ENCODE data around the gene ETDC. TPM values are rescaled to one million over a fixed set of nuclear protein-coding genes. Genes with fewer than 3 reads are reported as not detected.

ETDC gene
- total and polyA plus RNA-seq, 2 experiments from 2014 or later: not detected

DNA sequence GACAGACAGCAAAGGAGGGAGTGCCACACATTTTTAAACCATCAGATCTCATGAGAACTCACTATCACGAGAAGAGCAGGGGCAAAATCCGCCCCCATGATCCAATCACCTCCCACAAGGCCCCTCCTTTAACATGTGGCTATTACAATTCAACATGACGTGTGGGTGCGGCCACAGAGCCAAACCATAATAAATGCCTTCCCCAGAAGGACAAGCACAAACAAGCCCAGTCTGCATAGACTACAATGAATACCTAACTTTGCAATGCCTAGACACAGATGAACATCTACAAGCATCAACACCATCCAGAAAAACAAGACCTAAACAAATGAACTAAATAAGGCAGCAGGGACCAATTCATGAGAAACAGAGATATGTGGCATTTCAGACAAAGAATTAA, 45.1 kb upstream of the ETDC start:
- H3K36me3 ChIP-seq (ENCODE audit: insufficient read depth): no peaks in the 10 kb centered on the region
- no peaks in the 10 kb centered on the region for H3K4me1 Mint-ChIP-seq
- H3K4me2 ChIP-seq: no peak overlapping the region
- no peak for ATAC-seq
- H3K9me3 Mint-ChIP-seq: peaks cover 11% of the 10 kb centered on the region
- H3K27ac Mint-ChIP-seq: no peak overlapping the region
- H3K27me3 ChIP-seq (ENCODE audit: insufficient read depth): no peaks in the 10 kb centered on the region
- no peaks in the 10 kb centered on the region; the same call in 2 of the 3 replicates for H3K36me3 Mint-ChIP-seq (ENCODE audit: low read depth)
- H3K79me2 ChIP-seq (replicated peaks; ENCODE audit: insufficient read depth): no peaks in the 10 kb centered on the region
- H3K4me3 Mint-ChIP-seq: no peak overlapping the region
- no peak overlapping the region for H2AFZ ChIP-seq
- H3K27ac ChIP-seq (ENCODE audit: low read depth): no peak overlapping the region
- H4K20me1 ChIP-seq (replicated peaks; ENCODE audit: insufficient read depth): no peaks in the 10 kb centered on the region
- H3K4me3 ChIP-seq: no peak overlapping the region
- peaks cover 5% of the 10 kb centered on the region for H3K27me3 Mint-ChIP-seq (ENCODE audit: insufficient read depth, low read depth, poor library complexity)
- no peak for TF ChIP-seq EZH2phosphoT487 (IDR thresholded peaks at IDR 0.05; ENCODE audit: unreplicated experiment)
- TF ChIP-seq, protein P1, sequence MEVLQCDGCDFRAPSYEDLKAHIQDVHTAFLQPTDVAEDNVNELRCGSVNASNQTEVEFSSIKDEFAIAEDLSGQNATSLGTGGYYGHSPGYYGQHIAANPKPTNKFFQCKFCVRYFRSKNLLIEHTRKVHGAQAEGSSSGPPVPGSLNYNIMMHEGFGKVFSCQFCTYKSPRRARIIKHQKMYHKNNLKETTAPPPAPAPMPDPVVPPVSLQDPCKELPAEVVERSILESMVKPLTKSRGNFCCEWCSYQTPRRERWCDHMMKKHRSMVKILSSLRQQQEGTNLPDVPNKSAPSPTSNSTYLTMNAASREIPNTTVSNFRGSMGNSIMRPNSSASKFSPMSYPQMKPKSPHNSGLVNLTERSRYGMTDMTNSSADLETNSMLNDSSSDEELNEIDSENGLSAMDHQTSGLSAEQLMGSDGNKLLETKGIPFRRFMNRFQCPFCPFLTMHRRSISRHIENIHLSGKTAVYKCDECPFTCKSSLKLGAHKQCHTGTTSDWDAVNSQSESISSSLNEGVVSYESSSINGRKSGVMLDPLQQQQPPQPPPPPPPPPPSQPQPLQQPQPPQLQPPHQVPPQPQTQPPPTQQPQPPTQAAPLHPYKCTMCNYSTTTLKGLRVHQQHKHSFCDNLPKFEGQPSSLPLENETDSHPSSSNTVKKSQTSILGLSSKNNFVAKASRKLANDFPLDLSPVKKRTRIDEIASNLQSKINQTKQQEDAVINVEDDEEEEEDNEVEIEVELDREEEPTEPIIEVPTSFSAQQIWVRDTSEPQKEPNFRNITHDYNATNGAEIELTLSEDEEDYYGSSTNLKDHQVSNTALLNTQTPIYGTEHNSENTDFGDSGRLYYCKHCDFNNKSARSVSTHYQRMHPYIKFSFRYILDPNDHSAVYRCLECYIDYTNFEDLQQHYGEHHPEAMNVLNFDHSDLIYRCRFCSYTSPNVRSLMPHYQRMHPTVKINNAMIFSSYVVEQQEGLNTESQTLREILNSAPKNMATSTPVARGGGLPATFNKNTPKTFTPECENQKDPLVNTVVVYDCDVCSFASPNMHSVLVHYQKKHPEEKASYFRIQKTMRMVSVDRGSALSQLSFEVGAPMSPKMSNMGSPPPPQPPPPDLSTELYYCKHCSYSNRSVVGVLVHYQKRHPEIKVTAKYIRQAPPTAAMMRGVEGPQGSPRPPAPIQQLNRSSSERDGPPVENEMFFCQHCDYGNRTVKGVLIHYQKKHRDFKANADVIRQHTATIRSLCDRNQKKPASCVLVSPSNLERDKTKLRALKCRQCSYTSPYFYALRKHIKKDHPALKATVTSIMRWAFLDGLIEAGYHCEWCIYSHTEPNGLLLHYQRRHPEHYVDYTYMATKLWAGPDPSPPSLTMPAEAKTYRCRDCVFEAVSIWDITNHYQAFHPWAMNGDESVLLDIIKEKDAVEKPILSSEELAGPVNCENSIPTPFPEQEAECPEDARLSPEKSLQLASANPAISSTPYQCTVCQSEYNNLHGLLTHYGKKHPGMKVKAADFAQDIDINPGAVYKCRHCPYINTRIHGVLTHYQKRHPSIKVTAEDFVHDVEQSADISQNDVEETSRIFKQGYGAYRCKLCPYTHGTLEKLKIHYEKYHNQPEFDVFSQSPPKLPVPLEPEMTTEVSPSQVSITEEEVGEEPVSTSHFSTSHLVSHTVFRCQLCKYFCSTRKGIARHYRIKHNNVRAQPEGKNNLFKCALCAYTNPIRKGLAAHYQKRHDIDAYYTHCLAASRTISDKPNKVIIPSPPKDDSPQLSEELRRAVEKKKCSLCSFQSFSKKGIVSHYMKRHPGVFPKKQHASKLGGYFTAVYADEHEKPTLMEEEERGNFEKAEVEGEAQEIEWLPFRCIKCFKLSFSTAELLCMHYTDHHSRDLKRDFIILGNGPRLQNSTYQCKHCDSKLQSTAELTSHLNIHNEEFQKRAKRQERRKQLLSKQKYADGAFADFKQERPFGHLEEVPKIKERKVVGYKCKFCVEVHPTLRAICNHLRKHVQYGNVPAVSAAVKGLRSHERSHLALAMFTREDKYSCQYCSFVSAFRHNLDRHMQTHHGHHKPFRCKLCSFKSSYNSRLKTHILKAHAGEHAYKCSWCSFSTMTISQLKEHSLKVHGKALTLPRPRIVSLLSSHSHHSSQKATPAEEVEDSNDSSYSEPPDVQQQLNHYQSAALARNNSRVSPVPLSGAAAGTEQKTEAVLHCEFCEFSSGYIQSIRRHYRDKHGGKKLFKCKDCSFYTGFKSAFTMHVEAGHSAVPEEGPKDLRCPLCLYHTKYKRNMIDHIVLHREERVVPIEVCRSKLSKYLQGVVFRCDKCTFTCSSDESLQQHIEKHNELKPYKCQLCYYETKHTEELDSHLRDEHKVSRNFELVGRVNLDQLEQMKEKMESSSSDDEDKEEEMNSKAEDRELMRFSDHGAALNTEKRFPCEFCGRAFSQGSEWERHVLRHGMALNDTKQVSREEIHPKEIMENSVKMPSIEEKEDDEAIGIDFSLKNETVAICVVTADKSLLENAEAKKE (CRISPR knock-in tag; IDR thresholded peaks at IDR 0.05): no peak
- TF ChIP-seq POLR2AphosphoS5 (IDR thresholded peaks at IDR 0.05; ENCODE audit: low read depth): no peak
- no peak for TF ChIP-seq NANOG (IDR thresholded peaks at IDR 0.05; ENCODE audit: borderline replicate concordance)
- TF ChIP-seq, protein P2, sequence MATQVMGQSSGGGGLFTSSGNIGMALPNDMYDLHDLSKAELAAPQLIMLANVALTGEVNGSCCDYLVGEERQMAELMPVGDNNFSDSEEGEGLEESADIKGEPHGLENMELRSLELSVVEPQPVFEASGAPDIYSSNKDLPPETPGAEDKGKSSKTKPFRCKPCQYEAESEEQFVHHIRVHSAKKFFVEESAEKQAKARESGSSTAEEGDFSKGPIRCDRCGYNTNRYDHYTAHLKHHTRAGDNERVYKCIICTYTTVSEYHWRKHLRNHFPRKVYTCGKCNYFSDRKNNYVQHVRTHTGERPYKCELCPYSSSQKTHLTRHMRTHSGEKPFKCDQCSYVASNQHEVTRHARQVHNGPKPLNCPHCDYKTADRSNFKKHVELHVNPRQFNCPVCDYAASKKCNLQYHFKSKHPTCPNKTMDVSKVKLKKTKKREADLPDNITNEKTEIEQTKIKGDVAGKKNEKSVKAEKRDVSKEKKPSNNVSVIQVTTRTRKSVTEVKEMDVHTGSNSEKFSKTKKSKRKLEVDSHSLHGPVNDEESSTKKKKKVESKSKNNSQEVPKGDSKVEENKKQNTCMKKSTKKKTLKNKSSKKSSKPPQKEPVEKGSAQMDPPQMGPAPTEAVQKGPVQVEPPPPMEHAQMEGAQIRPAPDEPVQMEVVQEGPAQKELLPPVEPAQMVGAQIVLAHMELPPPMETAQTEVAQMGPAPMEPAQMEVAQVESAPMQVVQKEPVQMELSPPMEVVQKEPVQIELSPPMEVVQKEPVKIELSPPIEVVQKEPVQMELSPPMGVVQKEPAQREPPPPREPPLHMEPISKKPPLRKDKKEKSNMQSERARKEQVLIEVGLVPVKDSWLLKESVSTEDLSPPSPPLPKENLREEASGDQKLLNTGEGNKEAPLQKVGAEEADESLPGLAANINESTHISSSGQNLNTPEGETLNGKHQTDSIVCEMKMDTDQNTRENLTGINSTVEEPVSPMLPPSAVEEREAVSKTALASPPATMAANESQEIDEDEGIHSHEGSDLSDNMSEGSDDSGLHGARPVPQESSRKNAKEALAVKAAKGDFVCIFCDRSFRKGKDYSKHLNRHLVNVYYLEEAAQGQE (IDR thresholded peaks at IDR 0.05; ENCODE audit: unreplicated experiment): no peak
- TF ChIP-seq, protein P3, sequence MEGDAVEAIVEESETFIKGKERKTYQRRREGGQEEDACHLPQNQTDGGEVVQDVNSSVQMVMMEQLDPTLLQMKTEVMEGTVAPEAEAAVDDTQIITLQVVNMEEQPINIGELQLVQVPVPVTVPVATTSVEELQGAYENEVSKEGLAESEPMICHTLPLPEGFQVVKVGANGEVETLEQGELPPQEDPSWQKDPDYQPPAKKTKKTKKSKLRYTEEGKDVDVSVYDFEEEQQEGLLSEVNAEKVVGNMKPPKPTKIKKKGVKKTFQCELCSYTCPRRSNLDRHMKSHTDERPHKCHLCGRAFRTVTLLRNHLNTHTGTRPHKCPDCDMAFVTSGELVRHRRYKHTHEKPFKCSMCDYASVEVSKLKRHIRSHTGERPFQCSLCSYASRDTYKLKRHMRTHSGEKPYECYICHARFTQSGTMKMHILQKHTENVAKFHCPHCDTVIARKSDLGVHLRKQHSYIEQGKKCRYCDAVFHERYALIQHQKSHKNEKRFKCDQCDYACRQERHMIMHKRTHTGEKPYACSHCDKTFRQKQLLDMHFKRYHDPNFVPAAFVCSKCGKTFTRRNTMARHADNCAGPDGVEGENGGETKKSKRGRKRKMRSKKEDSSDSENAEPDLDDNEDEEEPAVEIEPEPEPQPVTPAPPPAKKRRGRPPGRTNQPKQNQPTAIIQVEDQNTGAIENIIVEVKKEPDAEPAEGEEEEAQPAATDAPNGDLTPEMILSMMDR (conservative IDR thresholded peaks at IDR 0.05; ENCODE audit: low read depth in 2 of 2): no peak
- TF ChIP-seq JUNB (IDR thresholded peaks at IDR 0.05; ENCODE audit: unreplicated experiment): no peak
- no peak for TF ChIP-seq STAT1 (IDR thresholded peaks at IDR 0.05; ENCODE audit: unreplicated experiment)
- TF ChIP-seq EZH2 (IDR thresholded peaks at IDR 0.05; ENCODE audit: low read depth, unreplicated experiment): no peak
- no peak for TF ChIP-seq ZNF331 (CRISPR knock-in tag; IDR thresholded peaks at IDR 0.05; ENCODE audit: low read depth)
- no peak for TF ChIP-seq CREB1 (CRISPR knock-in tag; IDR thresholded peaks at IDR 0.05; ENCODE audit: low read depth)
- TF ChIP-seq ZNF114 (CRISPR knock-in tag; IDR thresholded peaks at IDR 0.05): no peak
- TF ChIP-seq, protein P4, sequence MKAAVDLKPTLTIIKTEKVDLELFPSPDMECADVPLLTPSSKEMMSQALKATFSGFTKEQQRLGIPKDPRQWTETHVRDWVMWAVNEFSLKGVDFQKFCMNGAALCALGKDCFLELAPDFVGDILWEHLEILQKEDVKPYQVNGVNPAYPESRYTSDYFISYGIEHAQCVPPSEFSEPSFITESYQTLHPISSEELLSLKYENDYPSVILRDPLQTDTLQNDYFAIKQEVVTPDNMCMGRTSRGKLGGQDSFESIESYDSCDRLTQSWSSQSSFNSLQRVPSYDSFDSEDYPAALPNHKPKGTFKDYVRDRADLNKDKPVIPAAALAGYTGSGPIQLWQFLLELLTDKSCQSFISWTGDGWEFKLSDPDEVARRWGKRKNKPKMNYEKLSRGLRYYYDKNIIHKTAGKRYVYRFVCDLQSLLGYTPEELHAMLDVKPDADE (IDR thresholded peaks at IDR 0.05): no peak
- H3F3A ChIP-seq (replicated peaks; ENCODE audit: low read depth): no peaks in the 10 kb centered on the region
- H3K9me2 ChIP-seq (ENCODE audit: insufficient read depth): no peaks in the 10 kb centered on the region
- DNase-seq (ENCODE audit: low spot score): no peak
- no peaks in the 10 kb centered on the region for H3K4me1 ChIP-seq (ENCODE audit: insufficient read depth)

Data from GM23338 (cell line).